ENCODE data around the gene MUC4. TPM values are rescaled to one million over a fixed set of nuclear protein-coding genes. Genes with fewer than 3 reads are reported as not detected.
"Not testable (repeated sequence)": the region's sequence is repeated elsewhere in the genome, so short reads cannot be mapped to it uniquely, and the experiment has no call there.

MUC4 gene
- total RNA-seq, 4 donors from 2014 or later, result 0.27 TPM; not detected in 3

GRCh38 chr3:195820186-195820585, 8.5 kb upstream of the MUC4 start:
- no peaks in the 10 kb centered on the region for H3K9me3 ChIP-seq
- peaks cover 0 to 5% (median 0%) of the 10 kb centered on the region in 3 donors for H3K27me3 ChIP-seq
- ATAC-seq (no peak), DNase-seq (no peak)
- in situ Hi-C loops (cut with MboI; ENCODE audit: low sequenced_read_pairs in 4 of 4) (no loop called here), intact Hi-C loops (cut with DNase I; ENCODE audit: low total_unique reads) (no loop called here)
- H3K4me1 ChIP-seq, result peaks cover 0 to 3% of the 10 kb centered on the region in 2 donors
- no peak overlapping the region for H3K27ac ChIP-seq
- no peaks in the 10 kb centered on the region for H3K36me3 ChIP-seq
- no peak for TF ChIP-seq CTCF (IDR thresholded peaks at IDR 0.05 in 4 of 5, conservative IDR thresholded peaks at IDR 0.05 in 1 of 5)
- no peak for TF ChIP-seq POLR2A (IDR thresholded peaks at IDR 0.05)
- no peak overlapping the region for H3K4me3 ChIP-seq

- H3K4me1 ChIP-seq, result peaks cover 0 to 1% of the 10 kb centered on the region in 2 donors
- no peak overlapping the region for H3K27ac ChIP-seq
- intact Hi-C loops (cut with DNase I; ENCODE audit: low total_unique reads) (no loop called here), in situ Hi-C loops (cut with MboI; ENCODE audit: low sequenced_read_pairs in 4 of 4) (no loop called here)
- DNase-seq, result no peak
- no peaks in the 10 kb centered on the region for H3K36me3 ChIP-seq
- peaks cover 0 to 5% (median 0%) of the 10 kb centered on the region in 3 donors for H3K27me3 ChIP-seq
- no peak for TF ChIP-seq POLR2A (IDR thresholded peaks at IDR 0.05)
- TF ChIP-seq CTCF (IDR thresholded peaks at IDR 0.05 in 4 of 5, conservative IDR thresholded peaks at IDR 0.05 in 1 of 5), result no peak
- no peak overlapping the region for H3K4me3 ChIP-seq
- ATAC-seq, result no peak
- no peaks in the 10 kb centered on the region for H3K9me3 ChIP-seq
Observed at GRCh38 chr3:195818301-195818700, 6.6 kb upstream of the MUC4 start.

GRCh38 chr3:195817578-195818135, 5.9 kb upstream of the MUC4 start:
- no peak for TF ChIP-seq POLR2A (IDR thresholded peaks at IDR 0.05)
- TF ChIP-seq CTCF (IDR thresholded peaks at IDR 0.05 in 4 of 5, conservative IDR thresholded peaks at IDR 0.05 in 1 of 5), result no peak
- DNase-seq (no peak), ATAC-seq (no peak)
- H3K36me3 ChIP-seq, result no peaks in the 10 kb centered on the region
- H3K27me3 ChIP-seq, result peaks cover 0 to 5% (median 0%) of the 10 kb centered on the region in 3 donors
- no peak overlapping the region for H3K27ac ChIP-seq
- intact Hi-C loops (cut with DNase I; ENCODE audit: low total_unique reads), result no loop called here
- H3K4me3 ChIP-seq, result no peak overlapping the region
- in situ Hi-C loops (cut with MboI; ENCODE audit: low sequenced_read_pairs in 4 of 4), result no loop called here
- H3K4me1 ChIP-seq, result no peaks in the 10 kb centered on the region
- H3K9me3 ChIP-seq, result no peaks in the 10 kb centered on the region

GRCh38 chr3:195816276-195816913, 4.7 kb upstream of the MUC4 start:
- intact Hi-C loops (cut with DNase I; ENCODE audit: low total_unique reads); H3K36me3 ChIP-seq; H3K4me1 ChIP-seq; H3K27ac ChIP-seq; in situ Hi-C loops (cut with MboI; ENCODE audit: low sequenced_read_pairs in 4 of 4); ATAC-seq; H3K4me3 ChIP-seq; H3K27me3 ChIP-seq; H3K9me3 ChIP-seq; DNase-seq: not testable (repeated sequence)

GRCh38 chr3:195815169-195815771, 3.5 kb upstream of the MUC4 start:
- no peaks in the 10 kb centered on the region for H3K4me1 ChIP-seq
- H3K27ac ChIP-seq, result no peak overlapping the region
- no peak overlapping the region for H3K4me3 ChIP-seq
- H3K9me3 ChIP-seq, result no peaks in the 10 kb centered on the region
- TF ChIP-seq POLR2A (IDR thresholded peaks at IDR 0.05) (no peak), CTCF (IDR thresholded peaks at IDR 0.05 in 4 of 5, conservative IDR thresholded peaks at IDR 0.05 in 1 of 5) (no peak)
- intact Hi-C loops (cut with DNase I; ENCODE audit: low total_unique reads) (no loop called here), in situ Hi-C loops (cut with MboI; ENCODE audit: low sequenced_read_pairs in 4 of 4) (no loop called here)
- DNase-seq, result no peak
- no peaks in the 10 kb centered on the region for H3K36me3 ChIP-seq
- peaks cover 4 to 11% (median 6%) of the 10 kb centered on the region in 3 donors for H3K27me3 ChIP-seq
- ATAC-seq, result no peak

All from gastrocnemius medialis (tissue), 4 donors.